Measurements from ENCODE around the gene C14orf132.

Gene C14orf132

GRCh38 chr14:96088481-96088880, 49.3 kb downstream of the C14orf132 start:
- Histone ChIP-seq H3K18ac (ENCODE audit: low read length) (no peak overlapping the region), H2BK15ac (replicated peaks; ENCODE audit: low read depth) (no peak overlapping the region)

GRCh38 chr14:96088911-96089310, 49.7 kb downstream of the C14orf132 start:
- H3K4me1 ChIP-seq (ENCODE audit: control insufficient read depth, low read depth, low read length) = no peaks in the 10 kb centered on the region
- no peak overlapping the region for H3K4me2 ChIP-seq (ENCODE audit: low read length)
- no peaks in the 10 kb centered on the region for H3K27me3 ChIP-seq (ENCODE audit: insufficient read depth, low read length, poor library complexity)
- H4K5ac ChIP-seq (ENCODE audit: low read length) = no peak overlapping the region
- no peak overlapping the region for H2BK120ac ChIP-seq (ENCODE audit: low read depth, low read length)
- H3K18ac ChIP-seq (ENCODE audit: low read length) = no peak overlapping the region
- H2BK15ac ChIP-seq (replicated peaks; ENCODE audit: low read depth) = no peak overlapping the region
- H2BK5ac ChIP-seq (ENCODE audit: low read length) = no peak overlapping the region
- no peak for DNase-seq
- H2AK5ac ChIP-seq (ENCODE audit: low read length) = no peak overlapping the region
- no peak overlapping the region for H3K9ac ChIP-seq (ENCODE audit: low read length)
- H3K79me2 ChIP-seq (ENCODE audit: control insufficient read depth, insufficient read depth, low read length) = no peaks in the 10 kb centered on the region
- no peak overlapping the region for H3K4ac ChIP-seq (ENCODE audit: low read depth, low read length)
- H3K23ac ChIP-seq (ENCODE audit: low read length) = no peak overlapping the region
- no peaks in the 10 kb centered on the region for H3K79me1 ChIP-seq (ENCODE audit: low read length)
- no peak overlapping the region for H3K4me3 ChIP-seq (ENCODE audit: low read length)
- peaks cover 1% of the 10 kb centered on the region for H3K36me3 ChIP-seq (ENCODE audit: control insufficient read depth, insufficient read depth, low read length)
- no peak overlapping the region for H4K8ac ChIP-seq (ENCODE audit: low read depth, low read length)
- H3K56ac ChIP-seq (ENCODE audit: low read length) = no peak overlapping the region
- no CpG with 5 or more reads among the region's 7 CpGs for WGBS (ENCODE audit: extremely low coverage, insufficient coverage, low lambda C conversion rate)
- no peak overlapping the region for H3K27ac ChIP-seq (ENCODE audit: low read depth, low read length)

More at GRCh38 chr14:96088481-96088880, 49.3 kb downstream of the C14orf132 start:
- no peak overlapping the region for H2BK120ac ChIP-seq (ENCODE audit: low read depth, low read length)
- no peak overlapping the region for H4K5ac ChIP-seq (ENCODE audit: low read length)
- H3K27me3 ChIP-seq (ENCODE audit: insufficient read depth, low read length, poor library complexity) = no peaks in the 10 kb centered on the region
- no peaks in the 10 kb centered on the region for H3K4me1 ChIP-seq (ENCODE audit: control insufficient read depth, low read depth, low read length)
- H3K4ac ChIP-seq (ENCODE audit: low read depth, low read length) = no peak overlapping the region
- H3K79me2 ChIP-seq (ENCODE audit: control insufficient read depth, insufficient read depth, low read length) = no peaks in the 10 kb centered on the region
- no peak for DNase-seq
- H3K4me2 ChIP-seq (ENCODE audit: low read length) = no peak overlapping the region
- H3K9ac ChIP-seq (ENCODE audit: low read length) = no peak overlapping the region
- no peak overlapping the region for H3K4me3 ChIP-seq (ENCODE audit: low read length)
- peaks cover 1% of the 10 kb centered on the region for H3K36me3 ChIP-seq (ENCODE audit: control insufficient read depth, insufficient read depth, low read length)
- no CpG with 5 or more reads among the region's 8 CpGs for WGBS (ENCODE audit: extremely low coverage, insufficient coverage, low lambda C conversion rate)
- H3K23ac ChIP-seq (ENCODE audit: low read length) = no peak overlapping the region
- H3K56ac ChIP-seq (ENCODE audit: low read length) = no peak overlapping the region
- no peak overlapping the region for H2AK5ac ChIP-seq (ENCODE audit: low read length)
- H3K27ac ChIP-seq (ENCODE audit: low read depth, low read length) = no peak overlapping the region
- H2BK5ac ChIP-seq (ENCODE audit: low read length) = no peak overlapping the region
- no peaks in the 10 kb centered on the region for H3K79me1 ChIP-seq (ENCODE audit: low read length)
- H4K8ac ChIP-seq (ENCODE audit: low read depth, low read length) = no peak overlapping the region

GRCh38 chr14:96089401-96089800, 50.2 kb downstream of the C14orf132 start:
- Histone ChIP-seq H3K9ac (ENCODE audit: low read length) (no peak overlapping the region), H3K4me2 (ENCODE audit: low read length) (no peak overlapping the region), H3K27me3 (ENCODE audit: insufficient read depth, low read length, poor library complexity) (no peaks in the 10 kb centered on the region), H2BK120ac (ENCODE audit: low read depth, low read length) (no peak overlapping the region), H2BK5ac (ENCODE audit: low read length) (no peak overlapping the region), H3K79me1 (ENCODE audit: low read length) (no peaks in the 10 kb centered on the region), H3K18ac (ENCODE audit: low read length) (no peak overlapping the region), H3K27ac (ENCODE audit: low read depth, low read length) (no peak overlapping the region), H3K4me3 (ENCODE audit: low read length) (no peak overlapping the region), H3K79me2 (ENCODE audit: control insufficient read depth, insufficient read depth, low read length) (no peaks in the 10 kb centered on the region), H3K4ac (ENCODE audit: low read depth, low read length) (no peak overlapping the region), H3K4me1 (ENCODE audit: control insufficient read depth, low read depth, low read length) (no peaks in the 10 kb centered on the region), H3K36me3 (ENCODE audit: control insufficient read depth, insufficient read depth, low read length) (peaks cover 1% of the 10 kb centered on the region), H3K23ac (ENCODE audit: low read length) (no peak overlapping the region), H4K5ac (ENCODE audit: low read length) (no peak overlapping the region), H2AK5ac (ENCODE audit: low read length) (no peak overlapping the region), H3K56ac (ENCODE audit: low read length) (no peak overlapping the region), H4K8ac (ENCODE audit: low read depth, low read length) (no peak overlapping the region), H2BK15ac (replicated peaks; ENCODE audit: low read depth) (no peak overlapping the region)
- DNase-seq = no peak
- WGBS (ENCODE audit: extremely low coverage, insufficient coverage, low lambda C conversion rate) = no CpG with 5 or more reads among the region's 4 CpGs

GRCh38 chr14:96090441-96091148, 51.4 kb downstream of the C14orf132 start:
- Histone ChIP-seq H2BK5ac (ENCODE audit: low read length) (no peak overlapping the region), H2AK5ac (ENCODE audit: low read length) (no peak overlapping the region), H3K79me2 (ENCODE audit: control insufficient read depth, insufficient read depth, low read length) (no peaks in the 10 kb centered on the region), H3K27me3 (ENCODE audit: insufficient read depth, low read length, poor library complexity) (no peaks in the 10 kb centered on the region), H3K9ac (ENCODE audit: low read length) (no peak overlapping the region), H4K8ac (ENCODE audit: low read depth, low read length) (no peak overlapping the region), H3K27ac (ENCODE audit: low read depth, low read length) (no peak overlapping the region), H2BK15ac (replicated peaks; ENCODE audit: low read depth) (no peak overlapping the region), H3K18ac (ENCODE audit: low read length) (no peak overlapping the region), H2BK120ac (ENCODE audit: low read depth, low read length) (no peak overlapping the region), H3K4me1 (ENCODE audit: control insufficient read depth, low read depth, low read length) (no peaks in the 10 kb centered on the region), H3K23ac (ENCODE audit: low read length) (no peak overlapping the region), H4K5ac (ENCODE audit: low read length) (no peak overlapping the region), H3K79me1 (ENCODE audit: low read length) (no peaks in the 10 kb centered on the region), H3K4me3 (ENCODE audit: low read length) (no peak overlapping the region), H3K56ac (ENCODE audit: low read length) (no peak overlapping the region), H3K36me3 (ENCODE audit: control insufficient read depth, insufficient read depth, low read length) (peaks cover 1% of the 10 kb centered on the region), H3K4ac (ENCODE audit: low read depth, low read length) (no peak overlapping the region), H3K4me2 (ENCODE audit: low read length) (no peak overlapping the region)
- WGBS (ENCODE audit: extremely low coverage, insufficient coverage, low lambda C conversion rate) = no CpG with 5 or more reads among the region's 12 CpGs
- DNase-seq = no peak

- H4K8ac ChIP-seq (ENCODE audit: low read depth, low read length) = no peak overlapping the region
- no peaks in the 10 kb centered on the region for H3K4me1 ChIP-seq (ENCODE audit: control insufficient read depth, low read depth, low read length)
- peaks cover 1% of the 10 kb centered on the region for H3K36me3 ChIP-seq (ENCODE audit: control insufficient read depth, insufficient read depth, low read length)
- H3K18ac ChIP-seq (ENCODE audit: low read length) = no peak overlapping the region
- no peak overlapping the region for H3K9ac ChIP-seq (ENCODE audit: low read length)
- no peak overlapping the region for H3K4me3 ChIP-seq (ENCODE audit: low read length)
- no peaks in the 10 kb centered on the region for H3K79me1 ChIP-seq (ENCODE audit: low read length)
- no peak overlapping the region for H4K5ac ChIP-seq (ENCODE audit: low read length)
- H2AK5ac ChIP-seq (ENCODE audit: low read length) = no peak overlapping the region
- no peak overlapping the region for H2BK120ac ChIP-seq (ENCODE audit: low read depth, low read length)
- no peaks in the 10 kb centered on the region for H3K27me3 ChIP-seq (ENCODE audit: insufficient read depth, low read length, poor library complexity)
- no peak overlapping the region for H2BK15ac ChIP-seq (replicated peaks; ENCODE audit: low read depth)
- H3K4ac ChIP-seq (ENCODE audit: low read depth, low read length) = no peak overlapping the region
- no peak overlapping the region for H3K23ac ChIP-seq (ENCODE audit: low read length)
- no peak overlapping the region for H2BK5ac ChIP-seq (ENCODE audit: low read length)
- no CpG with 5 or more reads among the region's 15 CpGs for WGBS (ENCODE audit: extremely low coverage, insufficient coverage, low lambda C conversion rate)
- no peaks in the 10 kb centered on the region for H3K79me2 ChIP-seq (ENCODE audit: control insufficient read depth, insufficient read depth, low read length)
- DNase-seq = no peak
- H3K4me2 ChIP-seq (ENCODE audit: low read length) = no peak overlapping the region
- no peak overlapping the region for H3K27ac ChIP-seq (ENCODE audit: low read depth, low read length)
- H3K56ac ChIP-seq (ENCODE audit: low read length) = no peak overlapping the region
Measured at GRCh38 chr14:96091149-96091693, 52.1 kb downstream of the C14orf132 start.

Measured in mesendoderm (in vitro differentiated cells).